DMS114 treated with DMSO at 0.1 percent for 48 hours (cell line): ENCODE measurements around the gene SOX8.
"Not testable (repeated sequence)": the region's sequence is repeated elsewhere in the genome, so short reads cannot be mapped to it uniquely, and the experiment has no call there.

Experiments used
- DNase-seq: peaks from one replicate; lab custom pipeline; 2025; ENCODE audit not compliant: unreplicated experiment; lab: John Stamatoyannopoulos, UW

SOX8 gene

GRCh38 chr16:981695-982144 lies at the start of gene SOX8:
SOX8 (plus strand) TSS chr16:981770; CDS start chr16:981923, 153 bp downstream.
- no peak for DNase-seq

DNA sequence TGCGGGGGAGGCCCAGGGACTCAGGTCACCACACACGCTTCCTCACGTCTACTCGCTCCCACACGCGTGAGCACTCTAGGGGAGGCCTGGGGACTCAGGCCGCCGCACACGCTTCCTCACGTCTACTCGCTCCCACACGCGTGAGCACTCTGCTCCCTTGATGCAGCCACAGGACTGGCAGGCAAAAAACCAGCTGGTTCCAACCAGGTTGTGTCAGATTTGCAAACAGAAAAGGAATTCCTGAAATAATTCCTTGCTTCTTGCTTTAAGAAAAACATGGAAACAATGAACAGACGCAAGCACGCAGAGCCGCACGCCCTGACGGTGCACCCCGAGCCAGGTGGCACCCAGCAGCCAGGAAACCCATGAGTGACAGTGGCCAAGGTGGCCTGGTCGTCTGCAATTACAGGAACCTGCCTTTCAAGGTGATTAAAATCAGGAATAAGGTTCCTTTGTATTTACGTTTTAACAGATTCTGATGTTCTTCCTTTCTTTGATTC lies 48.7 kb upstream of the SOX8 start:
- DNase-seq: no peak

GRCh38 chr16:933581-933980 lies 48.0 kb upstream of the SOX8 start:
- no peak for DNase-seq

DNA sequence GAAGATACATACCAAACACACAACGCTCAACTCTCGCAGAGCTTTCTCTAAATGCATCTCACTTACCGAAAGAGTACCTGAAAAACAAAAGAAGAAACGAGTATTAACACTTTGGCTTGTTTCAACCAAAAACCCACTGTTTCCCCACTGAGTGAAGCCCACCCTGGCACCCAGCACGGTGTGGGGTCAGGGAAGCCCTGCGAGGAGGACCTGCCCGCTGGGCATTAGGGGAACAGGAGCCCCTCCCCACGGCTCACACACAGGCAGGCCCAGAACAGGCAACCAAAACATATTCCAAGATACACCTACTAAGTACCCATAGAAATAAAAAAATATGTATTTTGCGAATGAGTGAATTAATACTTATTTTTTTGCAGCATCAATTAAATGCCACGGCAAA lies 47.4 kb upstream of the SOX8 start:
- DNase-seq: no peak

DNA sequence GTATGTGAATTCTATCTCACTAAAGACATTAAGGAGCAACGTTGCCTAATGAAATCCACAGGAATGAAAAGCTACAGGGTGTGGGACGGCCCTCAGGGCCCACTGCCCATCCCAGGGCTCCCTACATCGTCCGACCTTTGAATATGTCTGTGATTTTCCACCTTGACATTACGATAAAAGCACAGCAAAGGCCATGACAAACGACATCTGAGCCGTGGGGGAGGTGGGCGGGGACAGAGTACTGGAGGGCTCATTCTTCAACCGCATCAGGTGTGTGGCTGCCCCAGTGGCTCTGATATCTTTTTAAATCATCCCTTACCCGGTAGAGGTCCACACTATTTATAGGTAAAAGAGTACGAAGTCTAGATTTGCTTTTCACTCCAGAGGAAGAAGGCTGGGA lies 45.9 kb upstream of the SOX8 start:
- no peak for DNase-seq

GRCh38 chr16:937311-937710 lies 44.3 kb upstream of the SOX8 start:
- no peak for DNase-seq

DNA sequence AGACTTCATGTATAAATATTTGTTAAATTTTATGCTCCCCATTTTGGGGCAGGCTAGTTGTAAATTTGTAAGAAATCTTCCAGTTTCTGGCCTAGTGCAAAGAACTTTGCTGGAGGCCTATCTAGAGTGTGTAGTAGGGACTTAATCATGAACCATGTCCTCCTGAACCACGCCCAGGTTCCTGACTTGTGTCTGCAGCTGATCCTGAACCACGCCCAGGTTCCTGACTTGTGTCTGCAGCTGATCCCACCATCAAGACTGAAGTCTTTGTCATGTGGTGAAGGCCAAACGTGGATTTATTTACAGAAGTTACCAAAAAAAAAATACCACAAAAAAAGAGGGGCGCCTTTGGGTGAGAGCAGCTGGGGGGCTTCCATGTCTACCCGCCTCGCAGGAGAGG lies 43.8 kb upstream of the SOX8 start:
- no peak for DNase-seq

DNA sequence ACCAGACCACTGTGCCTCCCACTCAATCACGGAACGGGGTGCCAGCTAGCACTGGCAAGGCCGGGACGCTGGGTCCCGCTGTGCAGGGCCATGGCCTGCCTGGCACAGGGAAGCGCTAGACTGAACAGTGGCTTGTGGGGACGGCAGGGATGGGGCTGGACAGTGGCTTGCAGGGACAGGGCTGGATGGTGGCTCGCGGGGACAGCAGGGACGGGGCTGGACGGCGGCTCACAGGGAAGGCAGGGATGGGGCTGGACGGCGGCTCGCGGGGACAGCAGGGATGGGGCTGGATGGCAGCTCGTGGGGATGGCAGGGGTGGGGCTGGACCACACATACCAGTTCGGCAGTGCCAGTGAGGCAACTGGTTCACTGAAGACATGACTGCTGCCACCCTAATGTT lies 43.4 kb upstream of the SOX8 start:
- DNase-seq: no peak

DNA sequence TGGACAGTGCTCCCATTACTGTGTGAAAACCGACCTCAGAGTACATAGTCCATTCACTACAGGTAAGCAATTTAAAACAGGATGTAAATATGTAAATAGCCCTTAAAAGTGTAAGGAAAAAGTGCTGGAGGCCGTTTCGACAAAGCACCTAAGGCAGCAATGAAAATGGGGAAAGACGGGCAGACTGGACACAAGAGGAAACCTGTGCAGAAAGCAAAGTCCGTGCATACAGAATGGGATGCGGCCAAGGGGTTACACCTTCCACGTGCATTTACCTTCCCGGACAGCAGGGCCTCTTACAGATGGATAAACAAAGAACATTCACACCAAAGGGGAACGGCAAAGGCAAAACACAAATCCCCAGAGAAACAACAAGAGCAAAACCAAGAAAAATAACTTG lies 42.8 kb upstream of the SOX8 start:
- no peak for DNase-seq

- DNase-seq: no peak
Measured at GRCh38 chr16:939311-939710, 42.3 kb upstream of the SOX8 start.

DNA sequence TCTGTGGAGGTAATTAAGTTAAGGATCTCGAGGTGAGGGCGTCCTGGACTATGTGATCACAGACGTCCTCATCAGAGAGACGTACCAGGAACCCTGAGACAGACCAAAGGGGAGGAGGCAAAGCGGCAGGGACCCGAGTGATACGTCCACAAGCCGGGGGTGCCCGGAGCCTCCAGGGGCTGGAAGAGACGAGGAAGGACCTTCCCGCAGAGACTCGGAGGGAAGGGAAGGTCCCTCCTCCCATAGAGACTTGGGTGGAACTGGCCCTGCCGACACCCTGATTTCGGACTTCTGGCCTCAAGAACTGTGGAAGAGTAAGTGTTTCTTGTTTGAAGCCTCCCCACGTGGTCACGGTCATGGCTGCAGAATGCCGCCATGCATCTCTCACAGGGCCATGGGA lies 41.6 kb upstream of the SOX8 start:
- no peak for DNase-seq

DNA sequence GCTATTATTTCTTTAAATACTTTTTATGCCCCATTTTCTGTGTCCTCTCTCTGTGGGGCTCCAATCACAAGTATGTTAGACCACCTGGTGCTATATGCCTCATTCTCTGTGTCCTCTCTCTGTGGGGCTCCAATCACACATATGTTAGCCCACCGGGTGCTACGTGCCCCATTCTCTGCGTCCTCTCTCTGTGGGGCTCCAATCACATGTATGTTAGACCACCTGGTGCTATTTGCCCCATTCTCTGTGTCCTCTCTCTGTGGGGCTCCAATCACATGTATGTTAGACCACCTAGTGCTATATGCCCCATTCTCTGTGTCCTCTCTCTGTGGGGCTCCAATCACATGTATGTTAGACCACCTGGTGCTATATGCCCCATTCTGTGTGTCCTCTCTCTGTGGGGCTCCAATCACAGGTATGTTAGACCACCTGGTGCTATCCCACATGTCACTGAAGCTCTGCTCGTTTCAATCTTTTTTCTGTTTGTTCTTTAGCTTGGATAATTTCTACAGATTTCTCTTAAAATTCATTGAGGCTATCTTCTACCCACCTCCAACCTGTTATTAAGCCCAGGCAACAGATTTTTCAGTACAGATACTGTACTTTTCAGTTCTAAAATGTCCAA lies 39.0 kb upstream of the SOX8 start:
- no peak for DNase-seq

DNA sequence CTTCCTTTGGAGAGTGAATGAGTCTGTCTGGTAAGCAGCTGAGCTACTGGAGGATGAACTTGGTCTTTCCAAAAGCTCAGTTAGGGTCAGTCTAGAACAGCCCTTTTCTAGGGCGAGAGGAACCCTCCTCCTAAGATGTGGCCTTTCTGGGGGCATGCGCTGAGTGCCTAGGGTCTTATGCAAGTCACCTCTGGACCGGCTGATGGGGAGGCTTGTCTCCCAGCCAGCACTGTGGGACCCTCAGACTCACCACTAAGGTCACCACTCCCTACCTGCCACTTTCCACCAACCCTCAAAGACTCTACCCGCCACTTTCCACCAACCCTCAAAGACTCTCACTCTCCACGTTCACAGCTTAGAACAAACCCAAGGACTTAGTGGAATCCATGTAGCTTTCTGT lies 37.6 kb upstream of the SOX8 start:
- DNase-seq: no peak

DNA sequence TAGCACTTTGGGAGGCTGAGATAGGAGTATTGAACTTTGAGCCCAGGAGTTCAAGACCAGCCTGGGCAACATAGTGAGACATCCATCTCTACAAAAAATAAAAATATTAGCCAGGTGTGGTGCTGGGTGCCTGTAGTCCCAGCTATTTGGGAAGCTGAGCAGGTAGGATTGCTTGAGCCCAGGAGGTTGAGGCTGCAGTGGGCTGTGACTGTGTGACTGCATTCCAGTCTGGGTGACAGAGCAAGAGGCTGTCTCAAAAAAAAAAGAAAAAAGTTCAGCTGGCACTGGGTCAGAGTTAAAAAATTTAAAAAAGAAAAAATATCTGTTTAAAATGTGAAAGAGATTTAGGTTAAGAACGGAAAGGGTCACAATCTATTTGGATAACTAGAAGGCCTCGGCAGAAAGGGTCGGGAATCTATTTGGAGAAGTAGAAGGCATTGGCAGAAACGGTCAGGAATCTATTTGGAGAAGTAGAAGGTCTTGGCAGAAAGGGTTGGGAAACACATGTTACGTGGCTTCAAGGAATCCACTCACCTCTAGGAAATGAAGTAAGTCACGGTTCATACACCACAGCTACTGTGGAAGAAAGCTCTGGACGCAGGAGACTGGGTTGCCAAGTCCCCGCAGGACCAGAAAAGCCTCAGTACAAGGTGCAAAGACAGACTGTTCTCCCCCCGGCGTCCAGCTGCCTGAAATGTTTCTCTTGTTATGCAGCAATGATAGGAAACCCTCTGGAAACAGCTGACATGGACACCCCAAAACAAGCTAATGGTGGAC lies 36.1 kb upstream of the SOX8 start:
- no peak for DNase-seq

DNA sequence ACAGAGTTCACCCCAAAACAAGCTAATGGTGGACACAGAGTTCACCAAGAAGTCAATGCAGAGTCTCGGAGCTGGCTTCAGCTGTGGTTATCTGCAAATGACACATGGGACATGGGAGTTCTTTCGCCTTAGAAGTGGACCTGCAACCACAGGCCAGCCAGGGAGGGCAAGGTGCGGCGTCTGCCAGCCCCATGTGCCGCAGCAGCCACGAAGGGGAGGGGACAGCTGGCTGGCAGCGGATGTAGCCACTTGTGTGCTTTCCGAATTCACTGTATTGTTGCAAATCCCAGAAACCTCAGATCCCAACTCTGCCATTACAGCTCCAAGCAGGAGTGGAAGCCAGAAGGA lies 35.5 kb upstream of the SOX8 start:
- no peak for DNase-seq

- DNase-seq: no peak
Measured at GRCh38 chr16:947255-947921, 34.2 kb upstream of the SOX8 start.

DNA sequence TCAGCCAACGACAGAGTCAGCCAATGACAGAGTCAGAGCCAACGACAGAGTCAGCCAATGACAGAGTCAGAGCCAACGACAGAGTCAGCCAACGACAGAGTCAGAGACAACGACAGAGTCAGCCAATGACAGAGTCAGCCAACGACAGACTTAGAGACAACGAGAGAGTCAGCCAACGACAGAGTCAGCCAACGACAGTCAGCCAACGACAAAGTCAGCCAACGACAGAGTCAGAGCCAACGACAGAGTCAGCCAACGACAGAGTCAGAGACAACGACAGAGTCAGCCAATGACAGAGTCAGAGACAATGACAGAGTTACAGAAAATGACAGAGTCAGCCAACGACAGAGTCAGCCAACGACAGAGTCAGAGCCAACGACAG lies 33.7 kb upstream of the SOX8 start:
- not testable (repeated sequence) for DNase-seq

GRCh38 chr16:948767-949166 lies 32.8 kb upstream of the SOX8 start:
- DNase-seq: not testable (repeated sequence)

DNA sequence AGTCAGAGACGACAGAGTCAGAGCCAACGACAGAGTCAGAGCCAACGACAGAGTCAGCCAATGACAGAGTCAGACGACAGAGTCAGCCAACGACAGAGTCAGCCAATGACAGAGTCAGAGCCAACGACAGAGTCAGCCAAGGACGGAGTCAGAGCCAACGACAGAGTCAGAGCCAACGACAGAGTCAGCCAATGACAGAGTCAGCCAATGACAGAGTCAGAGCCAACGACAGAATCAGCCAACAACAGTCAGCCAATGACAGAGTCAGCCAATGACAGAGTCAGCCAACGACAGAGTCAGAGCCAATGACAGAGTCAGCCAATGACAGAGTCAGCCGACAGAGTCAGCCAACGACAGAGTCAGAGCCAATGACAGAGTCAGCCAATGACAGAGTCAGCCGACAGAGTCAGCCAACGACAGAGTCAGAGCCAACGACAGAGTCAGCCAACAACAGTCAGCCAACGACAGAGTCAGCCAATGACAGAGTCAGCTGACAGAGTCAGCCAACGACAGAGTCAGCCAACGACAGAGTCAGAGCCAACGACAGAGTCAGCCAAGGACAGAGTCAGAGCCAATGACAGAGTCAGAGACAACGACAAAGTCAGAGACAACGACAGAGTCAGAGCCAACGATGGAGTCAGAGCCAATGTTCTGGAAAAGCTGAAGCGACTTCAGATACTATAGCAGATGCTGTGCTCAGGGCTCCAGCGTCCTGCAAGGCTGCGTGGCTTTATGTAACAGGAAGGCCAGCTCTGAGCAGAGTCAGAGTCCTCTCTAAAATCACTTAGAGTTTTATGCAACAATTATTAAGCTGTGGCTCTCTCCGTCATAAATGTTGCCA lies 30.6 kb upstream of the SOX8 start:
- not testable (repeated sequence) for DNase-seq

DNA sequence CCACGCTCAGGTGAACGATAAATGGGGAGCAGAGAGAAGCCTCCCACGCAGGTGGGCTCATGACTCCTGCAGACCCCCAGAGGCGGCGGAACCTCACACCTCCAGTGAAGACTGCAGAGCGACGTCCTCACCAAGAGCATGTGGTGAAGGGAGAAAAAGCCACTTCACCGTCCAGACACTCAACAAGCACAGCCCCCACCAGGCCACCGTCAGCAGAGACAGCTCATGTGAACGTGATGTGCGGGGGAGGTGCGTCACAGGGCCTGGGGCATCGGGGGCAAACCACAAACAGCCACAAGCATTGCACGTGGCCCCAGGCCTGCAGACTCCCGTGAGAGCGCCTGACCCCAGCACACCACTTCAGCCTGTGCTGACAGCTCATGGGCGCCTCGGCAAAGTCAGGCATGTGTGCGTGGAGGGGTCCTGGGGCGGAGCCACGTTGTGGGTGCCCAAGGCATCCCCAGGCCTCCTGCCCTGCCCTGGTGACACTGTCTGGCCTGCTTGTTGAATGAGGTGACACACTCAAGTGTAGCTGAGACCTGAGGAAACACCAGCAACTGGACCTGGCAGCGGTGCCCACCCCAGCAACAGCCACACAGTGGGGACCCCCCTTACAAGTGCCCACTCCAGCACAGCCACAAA lies 29.8 kb upstream of the SOX8 start:
- DNase-seq: no peak

GRCh38 chr16:952321-952720 lies 29.2 kb upstream of the SOX8 start:
- DNase-seq: no peak
